Measurements from ENCODE around the gene GRN.

GRCh38 chr17:44314524-44314868, 30.6 kb upstream of the GRN start:
- TF ChIP-seq EP300 (IDR thresholded peaks at IDR 0.05), result no peak
- no peak for TF ChIP-seq POLR2A (IDR thresholded peaks at IDR 0.05)
